ENCODE measurements around the gene MED15. TPM values are rescaled to one million over a fixed set of nuclear protein-coding genes. Genes with fewer than 3 reads are reported as not detected.
"Not testable (repeated sequence)": the region's sequence is repeated elsewhere in the genome, so short reads cannot be mapped to it uniquely, and the experiment has no call there.

The MED15 gene
- polyA plus RNA-seq, 1 experiment = 42.7 TPM

- ChIA-PET POLR2A (no interaction called here), CTCF (interaction anchor here (1.3 kb wide), 1 partner anchor 100 kb away, joined by 3 read pairs; no protein-coding TSS in a partner anchor)
- DNase-seq (ENCODE audit: low read depth) = no peak
- Histone ChIP-seq H3K27me3 (ENCODE audit: control insufficient read depth, insufficient read depth, low read length) (no peaks in the 10 kb centered on the region), H3K4me3 (ENCODE audit: low read depth, low read length) (no peak overlapping the region), H3K36me3 (ENCODE audit: control insufficient read depth, insufficient read depth, low read length) (peaks cover 22% of the 10 kb centered on the region)
- TF ChIP-seq CTCF (IDR thresholded peaks at IDR 0.05; ENCODE audit: insufficient read depth, low read depth, low read length) = no peak
Observed at GRCh38 chr22:20466659-20467379, 40.6 kb upstream of the MED15 start.

GRCh38 chr22:20469110-20469868 lies 38.1 kb upstream of the MED15 start:
- POLR2A ChIA-PET = no interaction called here
- no peak for TF ChIP-seq CTCF (IDR thresholded peaks at IDR 0.05; ENCODE audit: insufficient read depth, low read depth, low read length)
- CTCF ChIA-PET = interaction anchor here (3.0 kb wide), 1 partner anchor 13 kb away, joined by 10 read pairs; no protein-coding TSS in a partner anchor
- Histone ChIP-seq H3K4me3 (ENCODE audit: low read depth, low read length) (no peak overlapping the region), H3K27me3 (ENCODE audit: control insufficient read depth, insufficient read depth, low read length) (no peaks in the 10 kb centered on the region), H3K36me3 (ENCODE audit: control insufficient read depth, insufficient read depth, low read length) (peaks cover 14% of the 10 kb centered on the region)
- no peak for DNase-seq (ENCODE audit: low read depth)

GRCh38 chr22:20470525-20470924 lies 36.9 kb upstream of the MED15 start:
- CTCF ChIA-PET = interaction anchor here (3.0 kb wide), 1 partner anchor 14 kb away, joined by 10 read pairs; no protein-coding TSS in a partner anchor
- H3K36me3 ChIP-seq (ENCODE audit: control insufficient read depth, insufficient read depth, low read length); POLR2A ChIA-PET; H3K27me3 ChIP-seq (ENCODE audit: control insufficient read depth, insufficient read depth, low read length); DNase-seq (ENCODE audit: low read depth); H3K4me3 ChIP-seq (ENCODE audit: low read depth, low read length): not testable (repeated sequence)

GRCh38 chr22:20471126-20471833 lies 36.1 kb upstream of the MED15 start:
- CTCF ChIA-PET = no interaction called here
- POLR2A ChIA-PET = no interaction called here
- TF ChIP-seq CTCF (IDR thresholded peaks at IDR 0.05; ENCODE audit: insufficient read depth, low read depth, low read length) = no peak
- DNase-seq (ENCODE audit: low read depth) = no peak
- H3K27me3 ChIP-seq (ENCODE audit: control insufficient read depth, insufficient read depth, low read length) = no peaks in the 10 kb centered on the region
- peaks cover 9% of the 10 kb centered on the region for H3K36me3 ChIP-seq (ENCODE audit: control insufficient read depth, insufficient read depth, low read length)
- no peak overlapping the region for H3K4me3 ChIP-seq (ENCODE audit: low read depth, low read length)

GRCh38 chr22:20472629-20473442 lies 34.6 kb upstream of the MED15 start:
- CTCF ChIA-PET = interaction anchor here (1.7 kb wide), 1 partner anchor 10 kb away, joined by 4 read pairs; no protein-coding TSS in a partner anchor

More at GRCh38 chr22:20472629-20473442, 34.6 kb upstream of the MED15 start:
- H3K27me3 ChIP-seq (ENCODE audit: control insufficient read depth, insufficient read depth, low read length) = no peaks in the 10 kb centered on the region
- no peak for DNase-seq (ENCODE audit: low read depth)
- no peak overlapping the region for H3K4me3 ChIP-seq (ENCODE audit: low read depth, low read length)
- peaks cover 7% of the 10 kb centered on the region for H3K36me3 ChIP-seq (ENCODE audit: control insufficient read depth, insufficient read depth, low read length)
- POLR2A ChIA-PET = interaction anchor here (0.6 kb wide), 1 partner anchor 31 kb away, joined by 3 read pairs; no protein-coding TSS in a partner anchor
- TF ChIP-seq CTCF (IDR thresholded peaks at IDR 0.05; ENCODE audit: insufficient read depth, low read depth, low read length) = no peak
